Measurements from ENCODE around the gene BDKRB2.

- no peak for TF ChIP-seq EZH2 (IDR thresholded peaks at IDR 0.05; ENCODE audit: insufficient read depth, poor library complexity, severe bottlenecking)
- TF ChIP-seq EZH2phosphoT487 (IDR thresholded peaks at IDR 0.05; ENCODE audit: insufficient read depth, low read depth): no peak
Measured at GRCh38 chr14:96231526-96232130, 27.0 kb downstream of the BDKRB2 start.

Data from GM23248 (cell line).